Stimulated activated CD4-positive, alpha-beta T cell treated with anti-CD3 and anti-CD28 coated beads, Interleukin-4, amount 100 ng/mL, for 24 hours (primary cell): ENCODE results near the gene FOXS1.
"Not testable (repeated sequence)": the region's sequence is repeated elsewhere in the genome, so short reads cannot be mapped to it uniquely, and the experiment has no call there.

Experiments
- DNase-seq: peaks from one replicate; pipeline ENCODE4 v3.0.0-alpha.2; 2020

The FOXS1 gene

GRCh38 chr20:31838646-31839292, 6.6 kb downstream of the FOXS1 start:
- no peak for DNase-seq

- no peak for DNase-seq
These were observed 7.5 kb downstream of the FOXS1 start for GRCh38 chr20:31837896-31838397.

GRCh38 chr20:31836853-31837608, 8.4 kb downstream of the FOXS1 start:
- no peak for DNase-seq

- DNase-seq, result no peak
These were observed 9.2 kb downstream of the FOXS1 start for GRCh38 chr20:31835977-31836852.

GRCh38 chr20:31835554-31835953, 9.8 kb downstream of the FOXS1 start:
- no peak for DNase-seq

- DNase-seq, result no peak
These were observed 11.4 kb downstream of the FOXS1 start for GRCh38 chr20:31833931-31834521.

GRCh38 chr20:31833130-31833930, 12.1 kb downstream of the FOXS1 start:
- peak; percentile 63 for DNase-seq

- DNase-seq, result no peak
These were observed 13.6 kb downstream of the FOXS1 start for GRCh38 chr20:31831771-31832306.

GRCh38 chr20:31831211-31831610, 14.2 kb downstream of the FOXS1 start:
- no peak for DNase-seq

- DNase-seq, result no peak
These were observed 14.9 kb downstream of the FOXS1 start for GRCh38 chr20:31830406-31830981.

GRCh38 chr20:31829731-31830130, 15.7 kb downstream of the FOXS1 start:
- DNase-seq, result no peak

- not testable (repeated sequence) for DNase-seq
These were observed 17.4 kb downstream of the FOXS1 start for GRCh38 chr20:31828016-31828415.

- no peak for DNase-seq
These were observed 18.3 kb downstream of the FOXS1 start for GRCh38 chr20:31827059-31827458.

- DNase-seq, result no peak
These were observed 19.3 kb downstream of the FOXS1 start for GRCh38 chr20:31826074-31826473.

GRCh38 chr20:31824554-31825313, 20.7 kb downstream of the FOXS1 start:
- DNase-seq, result no peak

GRCh38 chr20:31824125-31824485, 21.3 kb downstream of the FOXS1 start:
- no peak for DNase-seq

GRCh38 chr20:31823360-31824124, 21.9 kb downstream of the FOXS1 start:
- DNase-seq, result no peak

- DNase-seq, result peak; percentile 77
These were observed 22.7 kb downstream of the FOXS1 start for GRCh38 chr20:31822421-31823330.

- DNase-seq, result no peak
These were observed 24.0 kb downstream of the FOXS1 start for GRCh38 chr20:31821427-31821826.
